Spleen (tissue), 7 donors: Measurements from ENCODE around the gene DCUN1D3.

Source experiments
- POLR2A ChIP-seq, 3 donors: fragments of 450-650 bp; IDR thresholded peaks; one replicate each; pipeline ENCODE4 v1.5.1; 2017; ENCODE audit warnings: antibody characterized with exemption in 3 of 3, mild to moderate bottlenecking in 1 of 3
- POLR2AphosphoS5 ChIP-seq, 3 donors: sonication (generic); formaldehyde crosslinking; IDR thresholded peaks; one replicate each; pipeline ENCODE4 v1.5.1; 2017; ENCODE audit warnings: antibody characterized with exemption in 3 of 3
- TF ChIP-seq, protein P1 (sequence below), 11 experiments: fragments of 200-600 bp in 7 of 11; fragments of 450-650 bp in 4 of 11; sonication (generic) in 4 of 11; IDR thresholded peaks in 8 of 11; conservative IDR thresholded peaks in 3 of 11; 1 replicate in 7 of 11; 2 replicates in 4 of 11; pipeline versions ENCODE4 v1.4.0 to v1.8.0; 2016 to 2021; ENCODE audit warnings: antibody characterized with exemption in 11 of 11, inconsistent platforms in 4 of 11, mild to moderate bottlenecking in 1 of 11
- donor health status: DM: no; HTN: no; CAD: no; lungs with moderate emphysema.
- donor health status: DM: no; HTN: no; CAD: no.
- donor health status: DM: no; HTN: no; CAD: no.

DNA sequence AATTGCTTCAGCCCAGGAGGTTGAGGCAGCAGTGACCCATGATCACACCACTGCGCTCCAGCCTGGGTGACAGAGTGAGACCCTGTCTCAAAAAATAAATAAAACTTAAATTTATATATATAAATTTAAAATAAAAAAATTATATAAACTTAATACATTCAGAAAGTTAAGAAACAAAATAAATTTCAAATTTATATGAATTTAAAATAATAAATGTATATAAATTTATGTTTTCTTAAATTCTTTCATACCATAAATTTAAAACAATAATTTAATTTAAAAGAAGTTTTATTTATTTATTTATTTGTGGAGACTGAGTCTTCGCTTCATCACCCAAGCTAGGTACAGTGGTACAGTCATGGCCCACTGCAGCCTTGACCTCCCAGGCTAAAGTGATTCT, 20.6 kb upstream of the DCUN1D3 start:
- TF ChIP-seq, protein P1, sequence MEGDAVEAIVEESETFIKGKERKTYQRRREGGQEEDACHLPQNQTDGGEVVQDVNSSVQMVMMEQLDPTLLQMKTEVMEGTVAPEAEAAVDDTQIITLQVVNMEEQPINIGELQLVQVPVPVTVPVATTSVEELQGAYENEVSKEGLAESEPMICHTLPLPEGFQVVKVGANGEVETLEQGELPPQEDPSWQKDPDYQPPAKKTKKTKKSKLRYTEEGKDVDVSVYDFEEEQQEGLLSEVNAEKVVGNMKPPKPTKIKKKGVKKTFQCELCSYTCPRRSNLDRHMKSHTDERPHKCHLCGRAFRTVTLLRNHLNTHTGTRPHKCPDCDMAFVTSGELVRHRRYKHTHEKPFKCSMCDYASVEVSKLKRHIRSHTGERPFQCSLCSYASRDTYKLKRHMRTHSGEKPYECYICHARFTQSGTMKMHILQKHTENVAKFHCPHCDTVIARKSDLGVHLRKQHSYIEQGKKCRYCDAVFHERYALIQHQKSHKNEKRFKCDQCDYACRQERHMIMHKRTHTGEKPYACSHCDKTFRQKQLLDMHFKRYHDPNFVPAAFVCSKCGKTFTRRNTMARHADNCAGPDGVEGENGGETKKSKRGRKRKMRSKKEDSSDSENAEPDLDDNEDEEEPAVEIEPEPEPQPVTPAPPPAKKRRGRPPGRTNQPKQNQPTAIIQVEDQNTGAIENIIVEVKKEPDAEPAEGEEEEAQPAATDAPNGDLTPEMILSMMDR (IDR thresholded peaks at IDR 0.05 in 8 of 11, conservative IDR thresholded peaks at IDR 0.05 in 3 of 11), result no peak
- TF ChIP-seq POLR2AphosphoS5 (IDR thresholded peaks at IDR 0.05), result no peak
- TF ChIP-seq POLR2A (IDR thresholded peaks at IDR 0.05), result no peak
